MM.1S (cell line): ENCODE measurements around the gene POLN.

Experiments used
- DNase-seq: peaks from one replicate; pipeline ENCODE4 v3.0.0-alpha.2; 2015
- H2AFZ ChIP-seq: fragments of 300-600 bp; sonication (generic); 2 replicates; pipeline ENCODE4 v1.6.0; 2016; ENCODE audit warnings: antibody characterized with exemption, low read length
- H3F3A ChIP-seq: fragments of 300-600 bp; sonication (generic); 2 replicates; pipeline ENCODE4 v1.6.1; 2016; ENCODE audit warnings: mild to moderate bottlenecking, antibody characterized with exemption, low read length, moderate library complexity, mixed read lengths; ENCODE audit not compliant: insufficient read depth
- H3K27ac ChIP-seq: fragments of 300-600 bp; sonication (generic); 2 replicates; pipeline ENCODE4 v1.5.1; 2016; ENCODE audit warnings: mild to moderate bottlenecking, low read length
- H3K27me3 ChIP-seq: fragments of 300-600 bp; sonication (generic); replicated peaks from 2 replicates; pipeline ENCODE4 v1.6.0; 2016; ENCODE audit warnings: low read length; ENCODE audit not compliant: insufficient read depth
- H3K36me3 ChIP-seq: fragments of 300-600 bp; sonication (generic); replicated peaks from 2 replicates; pipeline ENCODE4 v1.6.1; 2016; ENCODE audit warnings: mild to moderate bottlenecking, low read length, mixed read lengths; ENCODE audit not compliant: insufficient read depth
- H3K4me1 ChIP-seq: fragments of 300-600 bp; sonication (generic); 2 replicates; pipeline ENCODE4 v1.6.1; 2016; ENCODE audit warnings: low read length, mixed read lengths
- H3K4me2 ChIP-seq: fragments of 300-600 bp; sonication (generic); 2 replicates; pipeline ENCODE4 v1.6.0; 2016; ENCODE audit warnings: low read depth, low read length
- H3K4me3 ChIP-seq: fragments of 300-600 bp; sonication (generic); 2 replicates; pipeline ENCODE4 v1.5.1; 2016; ENCODE audit warnings: low read length, mixed read lengths
- H3K79me2 ChIP-seq: fragments of 300-600 bp; sonication (generic); 2 replicates; pipeline ENCODE4 v1.6.1; 2016; ENCODE audit warnings: mixed run types, low read length, mixed read lengths
- H3K9ac ChIP-seq: fragments of 300-600 bp; sonication (generic); 2 replicates; pipeline ENCODE4 v1.6.1; 2016; ENCODE audit warnings: low read length, mixed read lengths
- H3K9me2 ChIP-seq: fragments of 300-600 bp; sonication (generic); replicated peaks from 2 replicates; pipeline ENCODE4 v1.6.1; 2016; ENCODE audit warnings: mild to moderate bottlenecking, low read length, mixed read lengths; ENCODE audit not compliant: insufficient read depth
- H3K9me3 ChIP-seq: fragments of 300-600 bp; sonication (generic); replicated peaks from 2 replicates; pipeline ENCODE4 v1.6.1; 2016; ENCODE audit warnings: mild to moderate bottlenecking, low read length, mixed read lengths; ENCODE audit not compliant: insufficient read depth
- H4K20me1 ChIP-seq: fragments of 300-600 bp; sonication (generic); 2 replicates; pipeline ENCODE4 v1.6.1; 2016; ENCODE audit warnings: mild to moderate bottlenecking, low read length, moderate library complexity, mixed read lengths; ENCODE audit not compliant: insufficient read depth
- CTCF ChIP-seq: fragments of 300-600 bp; sonication (generic); IDR thresholded peaks from 2 replicates; pipeline ENCODE4 v1.5.1; 2016; ENCODE audit warnings: antibody characterized with exemption, low read length, mixed read lengths
- EZH2 ChIP-seq: fragments of 300-600 bp; sonication (generic); optimal IDR thresholded peaks from 2 replicates; pipeline ENCODE3; 2017; ENCODE audit warnings: low read depth, mild to moderate bottlenecking, antibody characterized with exemption, low read length, mixed read lengths
- EZH2phosphoT487 ChIP-seq: fragments of 300-600 bp; sonication (generic); IDR thresholded peaks from 2 replicates; pipeline ENCODE4 v1.6.1; 2018; ENCODE audit warnings: antibody characterized with exemption, low read length

POLN gene

GRCh38 chr4:2186865-2187172, 55.1 kb downstream of the POLN start:
- Histone ChIP-seq H4K20me1 (no peaks in the 10 kb centered on the region), H3K9me2 (no peaks in the 10 kb centered on the region), H3F3A (no peaks in the 10 kb centered on the region; the same call in 1 of the 2 replicates), H3K4me2 (no peak overlapping the region), H3K4me1 (no peaks in the 10 kb centered on the region), H3K9ac (no peak overlapping the region), H3K27ac (no peak overlapping the region), H3K4me3 (no peak overlapping the region), H3K27me3 (no peaks in the 10 kb centered on the region), H3K36me3 (no peaks in the 10 kb centered on the region), H3K79me2 (no peaks in the 10 kb centered on the region), H2AFZ (no peak overlapping the region), H3K9me3 (no peaks in the 10 kb centered on the region)
- DNase-seq = no peak
- TF ChIP-seq EZH2 = no peak
- no peak for TF ChIP-seq CTCF
- no peak for TF ChIP-seq EZH2phosphoT487

- no peaks in the 10 kb centered on the region for H3K4me1 ChIP-seq
- TF ChIP-seq CTCF = peak; percentile 40; the same call in 1 of the 2 replicates
- no peak for TF ChIP-seq EZH2
- TF ChIP-seq EZH2phosphoT487 = no peak
- no peak overlapping the region for H3K27ac ChIP-seq
Measured at GRCh38 chr4:2186133-2186864, 55.6 kb downstream of the POLN start.

GRCh38 chr4:2183394-2183793, 58.5 kb downstream of the POLN start:
- Histone ChIP-seq H3K4me2 (no peak overlapping the region), H3K27ac (no peak overlapping the region), H3K36me3 (no peaks in the 10 kb centered on the region), H3F3A (no peaks in the 10 kb centered on the region; the same call in 1 of the 2 replicates), H4K20me1 (no peaks in the 10 kb centered on the region), H3K9ac (no peak overlapping the region), H3K9me2 (no peaks in the 10 kb centered on the region), H3K27me3 (no peaks in the 10 kb centered on the region), H3K79me2 (no peaks in the 10 kb centered on the region), H3K9me3 (no peaks in the 10 kb centered on the region), H3K4me1 (no peaks in the 10 kb centered on the region), H3K4me3 (no peak overlapping the region), H2AFZ (no peak overlapping the region)
- DNase-seq = no peak
- TF ChIP-seq EZH2 (no peak), EZH2phosphoT487 (no peak), CTCF (no peak)

More at GRCh38 chr4:2186133-2186864, 55.6 kb downstream of the POLN start:
- DNase-seq = peak; percentile 29
- Histone ChIP-seq H2AFZ (no peak overlapping the region), H3K36me3 (no peaks in the 10 kb centered on the region), H3K9me3 (no peaks in the 10 kb centered on the region), H3K27me3 (no peaks in the 10 kb centered on the region), H3K9ac (no peak overlapping the region), H3K9me2 (no peaks in the 10 kb centered on the region), H3K4me3 (no peak overlapping the region), H3F3A (no peaks in the 10 kb centered on the region; the same call in 1 of the 2 replicates), H3K79me2 (no peaks in the 10 kb centered on the region), H3K4me2 (no peak overlapping the region), H4K20me1 (no peaks in the 10 kb centered on the region)
